ENCODE measurements around the gene PGC.

The PGC gene

GRCh38 chr6:41789390-41789724 is 42.2 kb upstream of the PGC start:
- Histone ChIP-seq H3K36me3 (peaks cover 8 to 41% (median 37%) of the 10 kb centered on the region in 3 donors), H3K27ac (no peak overlapping the region), H3K27me3 (no peaks in the 10 kb centered on the region), H3K4me3 (no peak overlapping the region), H3K4me1 (peaks cover 0 to 29% (median 19%) of the 10 kb centered on the region in 4 donors), H3K9me3 (no peaks in the 10 kb centered on the region)
- no peak for TF ChIP-seq CTCF (IDR thresholded peaks at IDR 0.05)
- intact Hi-C loops (cut with DNase I; ENCODE audit: low total_unique reads): loop anchor here (5.0 to 10.0 kb wide), 3 partner anchors 85 to 425 kb away; partner anchors contain the start of gene MRPS10
- DNase-seq: no peak

- peak within 1 kb of the TSS; percentile 76 to 93 for H3K4me3 ChIP-seq
- peak; percentile 92 to 97 for DNase-seq
- H3K27me3 ChIP-seq: no peaks in the 10 kb centered on the region
- H3K4me1 ChIP-seq: peaks cover 0 to 31% (median 19%) of the 10 kb centered on the region in 4 donors
- intact Hi-C loops (cut with DNase I; ENCODE audit: low total_unique reads): loop anchor here (1.0 to 10.0 kb wide), 4 partner anchors 83 to 427 kb away; partner anchors contain the start of gene MRPS10
- H3K9me3 ChIP-seq: no peaks in the 10 kb centered on the region
- peak; percentile 91 to 95 for TF ChIP-seq CTCF (IDR thresholded peaks at IDR 0.05)
- H3K36me3 ChIP-seq: peaks cover 8 to 33% (median 33%) of the 10 kb centered on the region in 3 donors
- H3K27ac ChIP-seq: peak within 1 kb of the TSS; percentile 86 to 98
Observed at GRCh38 chr6:41787219-41787917, 40.2 kb upstream of the PGC start, which contains the start of gene TOMM6. Gene TOMM6 (plus strand): TSS chr6:41787694. CDS start chr6:41787698, 4 bp downstream.

GRCh38 chr6:41786451-41787218 is 39.4 kb upstream of the PGC start:
- H3K27me3 ChIP-seq: no peaks in the 10 kb centered on the region
- no peaks in the 10 kb centered on the region for H3K9me3 ChIP-seq
- peak overlapping the region; percentile 86 to 98 for H3K27ac ChIP-seq
- DNase-seq: peak; percentile 81 to 94
- H3K4me3 ChIP-seq: peak overlapping the region; percentile 76 to 93
- peak; percentile 84 to 87 for TF ChIP-seq CTCF (IDR thresholded peaks at IDR 0.05)
- H3K4me1 ChIP-seq: peaks cover 0 to 34% (median 19%) of the 10 kb centered on the region in 4 donors
- intact Hi-C loops (cut with DNase I; ENCODE audit: low total_unique reads): loop anchor here (1.0 to 10.0 kb wide), 4 partner anchors 82 to 428 kb away; partner anchors contain the start of gene MRPS10
- peaks cover 8 to 26% (median 25%) of the 10 kb centered on the region in 3 donors for H3K36me3 ChIP-seq

- peaks cover 0 to 41% (median 26%) of the 10 kb centered on the region in 4 donors for H3K4me1 ChIP-seq
- TF ChIP-seq CTCF (IDR thresholded peaks at IDR 0.05): no peak
- H3K4me3 ChIP-seq: peak overlapping the region; percentile 76 to 93
- peaks cover 5 to 18% (median 18%) of the 10 kb centered on the region in 3 donors for H3K36me3 ChIP-seq
- DNase-seq: peak in 1 of 2 donors; percentile 26
- no peaks in the 10 kb centered on the region for H3K9me3 ChIP-seq
- no peaks in the 10 kb centered on the region for H3K27me3 ChIP-seq
- peak overlapping the region; percentile 86 to 98 for H3K27ac ChIP-seq
- intact Hi-C loops (cut with DNase I; ENCODE audit: low total_unique reads): loop anchor here (5.0 to 10.0 kb wide), 3 partner anchors 81 to 429 kb away; partner anchors contain the start of gene MRPS10
Observed at GRCh38 chr6:41785689-41786450, 38.7 kb upstream of the PGC start.

- H3K36me3 ChIP-seq: peaks cover 0 to 12% (median 12%) of the 10 kb centered on the region in 3 donors
- no peak overlapping the region for H3K27ac ChIP-seq
- TF ChIP-seq CTCF (IDR thresholded peaks at IDR 0.05): no peak
- H3K4me3 ChIP-seq: no peak overlapping the region
- no peaks in the 10 kb centered on the region for H3K9me3 ChIP-seq
- no peaks in the 10 kb centered on the region for H3K27me3 ChIP-seq
- peaks cover 0 to 42% (median 27%) of the 10 kb centered on the region in 4 donors for H3K4me1 ChIP-seq
- intact Hi-C loops (cut with DNase I; ENCODE audit: low total_unique reads): loop anchor here (5.0 to 10.0 kb wide), 3 partner anchors 80 to 430 kb away; partner anchors contain the start of gene MRPS10
- DNase-seq: no peak
Observed at GRCh38 chr6:41785254-41785653, 38.1 kb upstream of the PGC start.
